Measurements from ENCODE around the gene ALDH1L2. TPM values are rescaled to one million over a fixed set of nuclear protein-coding genes. Genes with fewer than 3 reads are reported as not detected.

ALDH1L2 gene
- total and polyA plus RNA-seq, 10 donors = 0.07 to 10.4 (median 3.2) TPM

- intact Hi-C loops (cut with DNase I; ENCODE audit: low total_unique reads) = no loop called here
- no peaks in the 10 kb centered on the region for H3K4me1 ChIP-seq
- H3K36me3 ChIP-seq = peaks cover 0 to 31% (median 4%) of the 10 kb centered on the region in 6 donors
- no peaks in the 10 kb centered on the region for H3K27me3 ChIP-seq (replicated peaks in 1 of 7)
- no peak overlapping the region for H3K4me3 ChIP-seq
- TF ChIP-seq, protein P1, sequence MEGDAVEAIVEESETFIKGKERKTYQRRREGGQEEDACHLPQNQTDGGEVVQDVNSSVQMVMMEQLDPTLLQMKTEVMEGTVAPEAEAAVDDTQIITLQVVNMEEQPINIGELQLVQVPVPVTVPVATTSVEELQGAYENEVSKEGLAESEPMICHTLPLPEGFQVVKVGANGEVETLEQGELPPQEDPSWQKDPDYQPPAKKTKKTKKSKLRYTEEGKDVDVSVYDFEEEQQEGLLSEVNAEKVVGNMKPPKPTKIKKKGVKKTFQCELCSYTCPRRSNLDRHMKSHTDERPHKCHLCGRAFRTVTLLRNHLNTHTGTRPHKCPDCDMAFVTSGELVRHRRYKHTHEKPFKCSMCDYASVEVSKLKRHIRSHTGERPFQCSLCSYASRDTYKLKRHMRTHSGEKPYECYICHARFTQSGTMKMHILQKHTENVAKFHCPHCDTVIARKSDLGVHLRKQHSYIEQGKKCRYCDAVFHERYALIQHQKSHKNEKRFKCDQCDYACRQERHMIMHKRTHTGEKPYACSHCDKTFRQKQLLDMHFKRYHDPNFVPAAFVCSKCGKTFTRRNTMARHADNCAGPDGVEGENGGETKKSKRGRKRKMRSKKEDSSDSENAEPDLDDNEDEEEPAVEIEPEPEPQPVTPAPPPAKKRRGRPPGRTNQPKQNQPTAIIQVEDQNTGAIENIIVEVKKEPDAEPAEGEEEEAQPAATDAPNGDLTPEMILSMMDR (IDR thresholded peaks at IDR 0.05 in 8 of 11, conservative IDR thresholded peaks at IDR 0.05 in 3 of 11) = no peak
- TF ChIP-seq POLR2A (IDR thresholded peaks at IDR 0.05) (no peak), POLR2AphosphoS5 (IDR thresholded peaks at IDR 0.05) (no peak)
- H3K27ac ChIP-seq = no peak overlapping the region
- no peaks in the 10 kb centered on the region for H3K9me3 ChIP-seq
- 89 to 99% (median 98%) methylated on average over 3 of the region's 3 CpGs for WGBS, 5 donors
- no peak for DNase-seq
Measured at GRCh38 chr12:105020241-105020962, 63.9 kb downstream of the ALDH1L2 start.

GRCh38 chr12:105018776-105019175 lies 65.5 kb downstream of the ALDH1L2 start:
- Histone ChIP-seq H3K9me3 (no peaks in the 10 kb centered on the region), H3K4me1 (no peaks in the 10 kb centered on the region), H3K27ac (no peak overlapping the region), H3K27me3 (replicated peaks in 1 of 7) (no peaks in the 10 kb centered on the region), H3K4me3 (no peak overlapping the region), H3K36me3 (peaks cover 0 to 47% (median 4%) of the 10 kb centered on the region in 6 donors)
- no peak for TF ChIP-seq POLR2AphosphoS5 (IDR thresholded peaks at IDR 0.05)
- TF ChIP-seq POLR2A (IDR thresholded peaks at IDR 0.05) = no peak
- TF ChIP-seq, protein P1 (IDR thresholded peaks at IDR 0.05 in 8 of 11, conservative IDR thresholded peaks at IDR 0.05 in 3 of 11) = no peak
- DNase-seq = no peak
- intact Hi-C loops (cut with DNase I; ENCODE audit: low total_unique reads) = no loop called here
- 89 to 98% (median 94%) methylated on average over 9 of the region's 9 CpGs for WGBS, 5 donors

- Histone ChIP-seq H3K4me1 (no peaks in the 10 kb centered on the region), H3K27ac (no peak overlapping the region), H3K9me3 (peaks cover 0 to 2% (median 0%) of the 10 kb centered on the region in 8 donors), H3K36me3 (peaks cover 0 to 55% (median 5%) of the 10 kb centered on the region in 6 donors), H3K4me3 (no peak overlapping the region), H3K27me3 (replicated peaks in 1 of 7) (no peaks in the 10 kb centered on the region)
- TF ChIP-seq POLR2A (IDR thresholded peaks at IDR 0.05) (no peak), POLR2AphosphoS5 (IDR thresholded peaks at IDR 0.05) (no peak)
- TF ChIP-seq, protein P1 (IDR thresholded peaks at IDR 0.05 in 8 of 11, conservative IDR thresholded peaks at IDR 0.05 in 3 of 11) = no peak
- intact Hi-C loops (cut with DNase I; ENCODE audit: low total_unique reads) = no loop called here
- no peak for DNase-seq
- WGBS, 5 donors = 91 to 97% (median 93%) methylated on average over 4 of the region's 4 CpGs
Measured at GRCh38 chr12:105018012-105018411, 66.2 kb downstream of the ALDH1L2 start.

DNA sequence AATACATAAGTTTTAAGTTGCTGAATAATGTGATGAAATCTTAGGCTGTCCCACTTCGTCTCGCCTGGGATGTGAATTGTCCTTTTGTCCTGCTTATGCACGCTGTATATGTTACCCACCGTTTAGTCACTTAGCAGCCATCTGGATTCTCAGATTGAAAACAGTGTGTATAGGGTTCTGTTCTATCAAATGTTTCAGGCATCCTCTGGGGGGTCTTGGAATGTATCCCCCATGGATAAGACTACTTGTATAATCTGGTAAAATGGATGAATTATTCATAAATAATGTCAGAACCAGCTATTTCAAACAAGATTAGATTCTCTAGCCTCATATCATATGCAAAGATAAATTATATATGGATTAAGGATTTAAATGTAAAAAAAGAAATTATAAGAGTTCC lies 68.7 kb downstream of the ALDH1L2 start:
- Histone ChIP-seq H3K27ac (no peak overlapping the region), H3K36me3 (peaks cover 0 to 80% (median 16%) of the 10 kb centered on the region in 6 donors), H3K4me3 (no peak overlapping the region), H3K9me3 (peaks cover 0 to 19% (median 8%) of the 10 kb centered on the region in 8 donors), H3K27me3 (replicated peaks in 1 of 7) (no peaks in the 10 kb centered on the region), H3K4me1 (no peaks in the 10 kb centered on the region)
- no peak for DNase-seq
- TF ChIP-seq, protein P1 (IDR thresholded peaks at IDR 0.05 in 8 of 11, conservative IDR thresholded peaks at IDR 0.05 in 3 of 11) = no peak
- TF ChIP-seq POLR2A (IDR thresholded peaks at IDR 0.05) = no peak
- no peak for TF ChIP-seq POLR2AphosphoS5 (IDR thresholded peaks at IDR 0.05)
- intact Hi-C loops (cut with DNase I; ENCODE audit: low total_unique reads) = no loop called here
- 94 to 99% (median 97%) methylated on average over 4 of the region's 4 CpGs for WGBS, 5 donors
